Choroid plexus epithelial cell (primary cell): ENCODE data around the gene IL11RA.

ENCODE experiments used
- DNase-seq: peaks from one replicate; pipeline ENCODE4 v3.0.0-alpha.2; 2010; ENCODE audit warnings: low read depth
- H3K4me3 ChIP-seq: 2 replicates; pipeline ENCODE4 v1.5.1; 2011; ENCODE audit warnings: low read depth, mild to moderate bottlenecking, control low read depth, low read length, moderate library complexity
- TF ChIP-seq, protein P1 (sequence below): conservative IDR thresholded peaks from 2 replicates; pipeline ENCODE4 v1.5.1; 2011; ENCODE audit warnings: low read depth, mild to moderate bottlenecking, control low read depth, inconsistent platforms, low read length, moderate library complexity

IL11RA gene

GRCh38 chr9:34611251-34611810, 40.7 kb upstream of the IL11RA start:
- TF ChIP-seq, protein P1, sequence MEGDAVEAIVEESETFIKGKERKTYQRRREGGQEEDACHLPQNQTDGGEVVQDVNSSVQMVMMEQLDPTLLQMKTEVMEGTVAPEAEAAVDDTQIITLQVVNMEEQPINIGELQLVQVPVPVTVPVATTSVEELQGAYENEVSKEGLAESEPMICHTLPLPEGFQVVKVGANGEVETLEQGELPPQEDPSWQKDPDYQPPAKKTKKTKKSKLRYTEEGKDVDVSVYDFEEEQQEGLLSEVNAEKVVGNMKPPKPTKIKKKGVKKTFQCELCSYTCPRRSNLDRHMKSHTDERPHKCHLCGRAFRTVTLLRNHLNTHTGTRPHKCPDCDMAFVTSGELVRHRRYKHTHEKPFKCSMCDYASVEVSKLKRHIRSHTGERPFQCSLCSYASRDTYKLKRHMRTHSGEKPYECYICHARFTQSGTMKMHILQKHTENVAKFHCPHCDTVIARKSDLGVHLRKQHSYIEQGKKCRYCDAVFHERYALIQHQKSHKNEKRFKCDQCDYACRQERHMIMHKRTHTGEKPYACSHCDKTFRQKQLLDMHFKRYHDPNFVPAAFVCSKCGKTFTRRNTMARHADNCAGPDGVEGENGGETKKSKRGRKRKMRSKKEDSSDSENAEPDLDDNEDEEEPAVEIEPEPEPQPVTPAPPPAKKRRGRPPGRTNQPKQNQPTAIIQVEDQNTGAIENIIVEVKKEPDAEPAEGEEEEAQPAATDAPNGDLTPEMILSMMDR: peak; percentile 3
- no peak for DNase-seq

DNA sequence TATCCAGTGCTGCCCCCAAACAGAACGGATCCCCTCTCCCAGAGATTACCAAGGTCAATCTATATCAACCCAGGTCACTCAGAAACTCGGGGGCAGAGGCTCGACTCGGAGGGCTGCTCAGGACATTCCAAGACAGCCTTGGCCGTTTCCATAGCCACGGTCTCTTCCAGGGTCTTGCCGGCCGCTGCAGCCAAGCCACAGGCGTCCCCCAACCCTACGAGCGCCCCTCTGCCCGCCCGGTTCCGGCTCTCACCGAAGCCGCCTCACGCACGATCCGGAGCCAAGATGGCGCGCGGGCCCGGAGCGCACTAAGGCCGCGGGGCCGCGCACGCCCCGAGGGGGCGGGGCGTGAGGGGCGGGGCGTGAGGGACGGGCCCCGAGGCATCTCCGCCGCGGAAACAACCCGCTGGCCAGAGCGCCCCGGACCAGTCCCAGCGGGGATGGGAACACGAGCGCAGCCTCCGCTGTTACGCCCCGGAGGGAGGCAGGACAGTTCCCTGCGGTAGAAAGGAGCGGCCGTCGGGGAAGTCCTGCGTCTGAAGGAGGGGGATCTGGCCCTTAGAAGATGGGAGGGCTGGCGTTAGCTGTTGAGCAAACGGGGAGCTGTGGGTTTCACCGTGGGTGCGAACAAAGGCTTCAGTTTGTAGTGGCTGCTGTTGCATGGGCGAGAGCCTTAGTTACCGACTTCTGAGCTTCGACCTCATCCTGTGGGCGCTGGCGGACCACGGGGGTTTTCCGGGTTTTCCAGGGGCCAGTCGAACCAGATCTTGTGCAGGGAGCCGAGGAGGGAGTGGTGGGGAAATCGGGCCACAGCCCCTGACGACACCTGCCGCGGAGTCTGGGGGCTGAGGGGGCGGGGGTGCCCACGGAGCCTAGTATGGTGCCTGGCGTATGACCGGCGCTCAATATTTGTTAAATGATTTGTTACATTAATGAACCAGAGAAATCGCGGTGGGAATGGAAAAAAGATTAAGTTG, 39.9 kb upstream of the IL11RA start, which contains the start of gene RPP25L:
Gene RPP25L, minus strand, starts transcription at position 287 of the 977 bp plus-strand sequence. CDS start 801 bp downstream, outside the sequence.
- peak within 1 kb of the TSS; percentile 80 for H3K4me3 ChIP-seq
- peak; percentile 84 for DNase-seq
- TF ChIP-seq, protein P1: no peak

More at GRCh38 chr9:34611251-34611810, 40.7 kb upstream of the IL11RA start:
- H3K4me3 ChIP-seq: peak overlapping the region; percentile 80

- TF ChIP-seq, protein P1: peak; percentile 90
- H3K4me3 ChIP-seq: peak overlapping the region; percentile 80
- peak; percentile 78 for DNase-seq
Observed at GRCh38 chr9:34612788-34613390, 39.1 kb upstream of the IL11RA start.

DNA sequence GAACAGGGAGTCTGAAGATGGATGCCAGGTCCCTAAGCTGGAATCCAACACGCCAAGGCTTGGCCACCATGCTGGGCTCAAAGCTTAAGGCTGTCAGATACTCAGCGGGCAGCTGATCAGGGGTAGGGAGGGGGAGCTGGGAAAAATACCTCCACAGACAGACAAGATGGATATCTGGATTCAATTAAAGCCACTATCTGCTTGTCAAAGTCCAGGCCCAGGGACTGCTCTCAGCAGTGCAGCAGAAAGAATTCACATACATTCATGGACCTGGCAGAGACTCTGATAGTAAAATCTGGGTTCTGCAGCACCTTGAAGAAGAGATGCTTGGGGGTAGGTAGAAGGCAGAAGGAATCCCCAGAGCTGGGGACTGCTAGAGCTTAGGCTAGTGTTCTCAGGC, 36.9 kb upstream of the IL11RA start:
- H3K4me3 ChIP-seq: no peak overlapping the region
- DNase-seq: no peak
- TF ChIP-seq, protein P1: no peak

DNA sequence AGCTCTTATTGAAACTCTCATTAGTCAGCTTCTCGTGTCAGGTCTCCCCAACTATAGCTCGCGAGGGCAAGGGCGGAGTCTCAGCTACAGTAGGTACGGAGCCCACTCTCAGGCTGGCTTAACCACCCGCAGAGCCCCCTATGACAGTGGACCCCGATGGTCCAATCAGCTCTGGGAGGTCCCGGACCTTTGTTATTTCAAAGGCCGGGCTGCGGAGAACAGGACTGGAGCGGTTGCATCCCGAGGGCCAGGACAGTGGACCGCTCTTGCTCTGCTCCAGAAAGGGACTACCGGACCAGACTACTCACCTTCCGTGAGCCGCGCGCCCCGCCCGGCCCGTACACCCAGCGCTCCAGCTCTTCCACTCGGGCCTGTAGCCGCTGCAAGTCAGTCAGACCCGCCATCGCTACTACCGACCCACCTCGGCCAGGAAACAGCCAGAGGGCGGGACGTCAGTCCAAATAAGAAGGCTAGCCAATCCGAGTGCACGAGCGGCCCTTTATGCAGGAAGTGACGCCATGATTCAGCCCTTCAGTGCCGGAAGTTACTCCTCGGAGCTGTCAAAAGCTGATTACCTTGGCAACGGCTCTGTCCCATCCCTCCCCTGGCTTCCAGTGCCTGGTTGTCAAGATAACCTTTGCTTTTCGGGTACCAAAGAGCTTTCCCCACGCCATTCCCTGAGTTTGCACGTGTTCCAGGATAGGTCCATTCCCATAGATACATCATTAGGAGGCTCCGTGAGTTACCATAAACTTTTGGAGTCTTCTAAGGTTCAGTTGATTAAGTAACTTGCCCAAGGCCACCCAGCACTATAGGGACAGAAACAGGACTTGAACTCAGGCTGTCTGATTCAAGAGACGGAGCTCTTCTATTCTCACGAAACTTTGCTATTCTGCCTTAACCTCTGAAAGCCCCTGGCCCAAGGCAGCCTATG, 31.7 kb upstream of the IL11RA start, which contains the start of gene DCTN3:
Gene DCTN3, minus strand, starts transcription at position 435 of the 934 bp plus-strand sequence. Its CDS starts 31 bp downstream, at position 404.
- TF ChIP-seq, protein P1: no peak

More for the DNA sequence above, 31.7 kb upstream of the IL11RA start, which contains the start of gene DCTN3:
- H3K4me3 ChIP-seq: peak within 1 kb of the TSS; percentile 79
- peak; percentile 97 for DNase-seq
